Pulmonary artery endothelial cell (primary cell): ENCODE data around the gene PRPF40B. TPM values are rescaled to one million over a fixed set of nuclear protein-coding genes. Genes with fewer than 3 reads are reported as not detected.
"Not testable (repeated sequence)": the region's sequence is repeated elsewhere in the genome, so short reads cannot be mapped to it uniquely, and the experiment has no call there.

Experiments used
- DNase-seq: peaks from one replicate; pipeline ENCODE4 v3.0.0-alpha.2; 2011; ENCODE audit warnings: low read depth, low spot score
- total RNA-seq: library from RNA; depleted of rRNA; stranded (reverse); fragments of >200 nt; gene quantifications from 2 replicates; pipeline ENCODE4 v1.2.3, GENCODE V29; 2014

The PRPF40B gene
- total RNA-seq = 4.1 and 5.7 TPM in 2 replicates

GRCh38 chr12:49623142-49623904, at the start of gene PRPF40B:
Gene PRPF40B, plus strand, starts transcription at chr12:49623561. Its CDS starts 30 bp downstream, at chr12:49623591.
- DNase-seq = peak; percentile 36

- no peak for DNase-seq
Observed at GRCh38 chr12:49577589-49578315, 45.6 kb upstream of the PRPF40B start.

GRCh38 chr12:49578471-49579112, 44.8 kb upstream of the PRPF40B start:
- DNase-seq = no peak

GRCh38 chr12:49580572-49581535, 42.5 kb upstream of the PRPF40B start:
- peak; percentile 37 for DNase-seq

- DNase-seq = no peak
Observed at GRCh38 chr12:49582201-49582600, 41.2 kb upstream of the PRPF40B start.

- DNase-seq = no peak
Observed at GRCh38 chr12:49582850-49583249, 40.5 kb upstream of the PRPF40B start.

- no peak for DNase-seq
Observed at GRCh38 chr12:49583366-49584094, 39.8 kb upstream of the PRPF40B start.

GRCh38 chr12:49584591-49584990, 38.8 kb upstream of the PRPF40B start:
- DNase-seq = no peak

- DNase-seq = no peak
Observed at GRCh38 chr12:49585477-49586459, 37.6 kb upstream of the PRPF40B start.

- no peak for DNase-seq
Observed at GRCh38 chr12:49587174-49587908, 36.0 kb upstream of the PRPF40B start.

GRCh38 chr12:49588281-49588680, 35.1 kb upstream of the PRPF40B start:
- DNase-seq = no peak

- no peak for DNase-seq
Observed at GRCh38 chr12:49588721-49589516, 34.4 kb upstream of the PRPF40B start.

GRCh38 chr12:49598527-49598926, 24.8 kb upstream of the PRPF40B start:
- no peak for DNase-seq

- DNase-seq = no peak
Observed at GRCh38 chr12:49599961-49600360, 23.4 kb upstream of the PRPF40B start.

GRCh38 chr12:49603721-49604120, 19.6 kb upstream of the PRPF40B start:
- no peak for DNase-seq

- no peak for DNase-seq
Observed at GRCh38 chr12:49604856-49605255, 18.5 kb upstream of the PRPF40B start.

- not testable (repeated sequence) for DNase-seq
Observed at GRCh38 chr12:49605539-49605938, 17.8 kb upstream of the PRPF40B start, which contains the start of gene FAM186B. Gene FAM186B, minus strand, starts transcription at chr12:49605639. Its CDS starts 162 bp downstream, at chr12:49605477.
